ENCODE results near the gene SERHL2.

The SERHL2 gene

GRCh38 chr22:42622061-42622710, 68.4 kb downstream of the SERHL2 start:
- Histone ChIP-seq H2AFZ (ENCODE audit: low read length) (no peak overlapping the region), H3K9ac (ENCODE audit: low read depth, low read length, poor library complexity, severe bottlenecking) (no peak overlapping the region), H3K9me3 (ENCODE audit: insufficient read depth, low read depth, low read length) (no peaks in the 10 kb centered on the region), H3K27me3 (ENCODE audit: insufficient read depth, low read length, poor library complexity, severe bottlenecking) (no peaks in the 10 kb centered on the region), H3K4me3 (ENCODE audit: low read length, poor library complexity, severe bottlenecking) (no peak overlapping the region), H3K4me2 (ENCODE audit: low read depth, low read length, poor library complexity, severe bottlenecking) (no peak overlapping the region), H3F3A (ENCODE audit: low read depth) (no peaks in the 10 kb centered on the region), H3K4me1 (ENCODE audit: insufficient read depth, low read length, poor library complexity, severe bottlenecking) (no peaks in the 10 kb centered on the region), H3K36me3 (ENCODE audit: insufficient read depth, low read length) (peaks cover 15% of the 10 kb centered on the region; the same call in 1 of the 2 replicates), H3K9me2 (replicated peaks; ENCODE audit: low read depth, low read length) (no peaks in the 10 kb centered on the region), H3K79me2 (ENCODE audit: insufficient read depth, low read length) (no peaks in the 10 kb centered on the region), H4K20me1 (ENCODE audit: insufficient read depth, low read length, poor library complexity, severe bottlenecking) (no peaks in the 10 kb centered on the region)
- no peak for TF ChIP-seq EZH2phosphoT487 (IDR thresholded peaks at IDR 0.05; ENCODE audit: borderline replicate concordance)
- TF ChIP-seq, protein P1, sequence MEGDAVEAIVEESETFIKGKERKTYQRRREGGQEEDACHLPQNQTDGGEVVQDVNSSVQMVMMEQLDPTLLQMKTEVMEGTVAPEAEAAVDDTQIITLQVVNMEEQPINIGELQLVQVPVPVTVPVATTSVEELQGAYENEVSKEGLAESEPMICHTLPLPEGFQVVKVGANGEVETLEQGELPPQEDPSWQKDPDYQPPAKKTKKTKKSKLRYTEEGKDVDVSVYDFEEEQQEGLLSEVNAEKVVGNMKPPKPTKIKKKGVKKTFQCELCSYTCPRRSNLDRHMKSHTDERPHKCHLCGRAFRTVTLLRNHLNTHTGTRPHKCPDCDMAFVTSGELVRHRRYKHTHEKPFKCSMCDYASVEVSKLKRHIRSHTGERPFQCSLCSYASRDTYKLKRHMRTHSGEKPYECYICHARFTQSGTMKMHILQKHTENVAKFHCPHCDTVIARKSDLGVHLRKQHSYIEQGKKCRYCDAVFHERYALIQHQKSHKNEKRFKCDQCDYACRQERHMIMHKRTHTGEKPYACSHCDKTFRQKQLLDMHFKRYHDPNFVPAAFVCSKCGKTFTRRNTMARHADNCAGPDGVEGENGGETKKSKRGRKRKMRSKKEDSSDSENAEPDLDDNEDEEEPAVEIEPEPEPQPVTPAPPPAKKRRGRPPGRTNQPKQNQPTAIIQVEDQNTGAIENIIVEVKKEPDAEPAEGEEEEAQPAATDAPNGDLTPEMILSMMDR (conservative IDR thresholded peaks at IDR 0.05; ENCODE audit: low read length): no peak

DNA sequence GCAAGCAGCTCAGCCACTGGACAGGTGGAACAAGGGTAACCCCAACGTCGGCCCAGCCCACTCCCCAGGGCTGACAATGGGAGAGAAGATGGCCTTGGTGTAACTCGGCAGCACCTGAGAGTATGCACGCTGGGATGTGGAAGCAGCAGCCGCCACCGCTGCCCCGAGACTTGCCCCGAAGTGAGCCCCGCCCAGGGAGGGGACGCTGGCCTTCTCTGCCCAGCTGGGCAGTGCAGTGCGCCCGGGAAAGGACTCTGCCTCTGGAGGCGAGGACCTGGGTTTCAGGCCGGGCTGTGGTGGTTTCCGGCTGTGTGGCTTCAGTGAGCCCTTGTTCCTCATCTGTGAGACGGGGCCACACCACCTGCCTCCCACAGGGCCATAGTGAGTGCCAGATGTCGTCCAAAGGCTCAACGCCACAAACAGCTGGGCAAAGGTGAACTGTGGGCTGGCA, 69.6 kb downstream of the SERHL2 start:
- H3K9me3 ChIP-seq (ENCODE audit: insufficient read depth, low read depth, low read length): no peaks in the 10 kb centered on the region
- TF ChIP-seq, protein P1 (conservative IDR thresholded peaks at IDR 0.05; ENCODE audit: low read length): no peak
- TF ChIP-seq EZH2phosphoT487 (IDR thresholded peaks at IDR 0.05; ENCODE audit: borderline replicate concordance): no peak
- H2AFZ ChIP-seq (ENCODE audit: low read length): no peak overlapping the region

More for the DNA sequence above, 69.6 kb downstream of the SERHL2 start:
- Histone ChIP-seq H3K4me2 (ENCODE audit: low read depth, low read length, poor library complexity, severe bottlenecking) (no peak overlapping the region), H3F3A (ENCODE audit: low read depth) (no peaks in the 10 kb centered on the region), H3K9me2 (replicated peaks; ENCODE audit: low read depth, low read length) (no peaks in the 10 kb centered on the region), H4K20me1 (ENCODE audit: insufficient read depth, low read length, poor library complexity, severe bottlenecking) (no peaks in the 10 kb centered on the region), H3K36me3 (ENCODE audit: insufficient read depth, low read length) (peaks cover 26% of the 10 kb centered on the region; the same call in 1 of the 2 replicates), H3K9ac (ENCODE audit: low read depth, low read length, poor library complexity, severe bottlenecking) (no peak overlapping the region), H3K4me1 (ENCODE audit: insufficient read depth, low read length, poor library complexity, severe bottlenecking) (no peaks in the 10 kb centered on the region), H3K4me3 (ENCODE audit: low read length, poor library complexity, severe bottlenecking) (no peak overlapping the region), H3K79me2 (ENCODE audit: insufficient read depth, low read length) (no peaks in the 10 kb centered on the region), H3K27me3 (ENCODE audit: insufficient read depth, low read length, poor library complexity, severe bottlenecking) (no peaks in the 10 kb centered on the region)

All from Loucy (cell line).